ENCODE measurements around the gene PHACTR3.
A peak's percentile ranks its signal among the peaks of the same experiment; 100 is the strongest.

The PHACTR3 gene

GRCh38 chr20:59608871-59609270 lies 4.5 kb downstream of the PHACTR3 start:
- Histone ChIP-seq H3K36me3 (ENCODE audit: low read depth) (no peaks in the 10 kb centered on the region), H3K27ac (ENCODE audit: poor library complexity, severe bottlenecking) (no peak overlapping the region), H3K4me3 (ENCODE audit: severe bottlenecking) (no peak overlapping the region), H3K27me3 (ENCODE audit: insufficient read depth, poor library complexity, severe bottlenecking) (peaks cover 96% of the 10 kb centered on the region), H3K9me3 (ENCODE audit: severe bottlenecking) (no peaks in the 10 kb centered on the region), H3K4me1 (ENCODE audit: insufficient read depth, poor library complexity, severe bottlenecking) (no peaks in the 10 kb centered on the region)
- ATAC-seq (ENCODE audit: low read depth) (no peak), DNase-seq (ENCODE audit: low spot score) (no peak)
- TF ChIP-seq CTCF (IDR thresholded peaks at IDR 0.05; ENCODE audit: poor library complexity, severe bottlenecking): no peak

GRCh38 chr20:59611286-59611685 lies 6.9 kb downstream of the PHACTR3 start:
- Histone ChIP-seq H3K27ac (ENCODE audit: poor library complexity, severe bottlenecking) (no peak overlapping the region), H3K4me1 (ENCODE audit: insufficient read depth, poor library complexity, severe bottlenecking) (no peaks in the 10 kb centered on the region), H3K27me3 (ENCODE audit: insufficient read depth, poor library complexity, severe bottlenecking) (peaks cover 96% of the 10 kb centered on the region), H3K36me3 (ENCODE audit: low read depth) (no peaks in the 10 kb centered on the region), H3K9me3 (ENCODE audit: severe bottlenecking) (no peaks in the 10 kb centered on the region), H3K4me3 (ENCODE audit: severe bottlenecking) (no peak overlapping the region)
- no peak for DNase-seq (ENCODE audit: low spot score)
- no peak for TF ChIP-seq CTCF (IDR thresholded peaks at IDR 0.05; ENCODE audit: poor library complexity, severe bottlenecking)
- no peak for ATAC-seq (ENCODE audit: low read depth)

GRCh38 chr20:59613861-59614260 lies 9.5 kb downstream of the PHACTR3 start:
- Histone ChIP-seq H3K27ac (ENCODE audit: poor library complexity, severe bottlenecking) (no peak overlapping the region), H3K4me3 (ENCODE audit: severe bottlenecking) (no peak overlapping the region), H3K9me3 (ENCODE audit: severe bottlenecking) (no peaks in the 10 kb centered on the region), H3K27me3 (ENCODE audit: insufficient read depth, poor library complexity, severe bottlenecking) (peaks cover 94% of the 10 kb centered on the region), H3K4me1 (ENCODE audit: insufficient read depth, poor library complexity, severe bottlenecking) (no peaks in the 10 kb centered on the region), H3K36me3 (ENCODE audit: low read depth) (no peaks in the 10 kb centered on the region)
- TF ChIP-seq CTCF (IDR thresholded peaks at IDR 0.05; ENCODE audit: poor library complexity, severe bottlenecking): no peak
- ATAC-seq (ENCODE audit: low read depth) (no peak), DNase-seq (ENCODE audit: low spot score) (no peak)

- ATAC-seq (ENCODE audit: low read depth) (no peak), DNase-seq (ENCODE audit: low spot score) (no peak)
- Histone ChIP-seq H3K4me1 (ENCODE audit: insufficient read depth, poor library complexity, severe bottlenecking) (no peaks in the 10 kb centered on the region), H3K27ac (ENCODE audit: poor library complexity, severe bottlenecking) (no peak overlapping the region), H3K27me3 (ENCODE audit: insufficient read depth, poor library complexity, severe bottlenecking) (peaks cover 96% of the 10 kb centered on the region), H3K36me3 (ENCODE audit: low read depth) (no peaks in the 10 kb centered on the region), H3K4me3 (ENCODE audit: severe bottlenecking) (no peak overlapping the region), H3K9me3 (ENCODE audit: severe bottlenecking) (no peaks in the 10 kb centered on the region)
- no peak for TF ChIP-seq CTCF (IDR thresholded peaks at IDR 0.05; ENCODE audit: poor library complexity, severe bottlenecking)
Measured at GRCh38 chr20:59614714-59615113, 10.4 kb downstream of the PHACTR3 start.

GRCh38 chr20:59616306-59616705 lies 12.0 kb downstream of the PHACTR3 start:
- ATAC-seq (ENCODE audit: low read depth) (no peak), DNase-seq (ENCODE audit: low spot score) (peak; percentile 67)
- no peaks in the 10 kb centered on the region for H3K36me3 ChIP-seq (ENCODE audit: low read depth)
- H3K27me3 ChIP-seq (ENCODE audit: insufficient read depth, poor library complexity, severe bottlenecking): peaks cover 96% of the 10 kb centered on the region
- no peak for TF ChIP-seq CTCF (IDR thresholded peaks at IDR 0.05; ENCODE audit: poor library complexity, severe bottlenecking)
- H3K4me3 ChIP-seq (ENCODE audit: severe bottlenecking): no peak overlapping the region
- H3K27ac ChIP-seq (ENCODE audit: poor library complexity, severe bottlenecking): no peak overlapping the region
- H3K4me1 ChIP-seq (ENCODE audit: insufficient read depth, poor library complexity, severe bottlenecking): no peaks in the 10 kb centered on the region
- H3K9me3 ChIP-seq (ENCODE audit: severe bottlenecking): no peaks in the 10 kb centered on the region
